ENCODE results near the gene FFAR3. TPM values are rescaled to one million over a fixed set of nuclear protein-coding genes. Genes with fewer than 3 reads are reported as not detected.
A peak's percentile ranks its signal among the peaks of the same experiment; 100 is the strongest.

Gene FFAR3
- total and polyA plus RNA-seq, 2 of the 13 experiments (the other 11 are each of a cell fraction or from before 2014, with no cell fraction given) = not detected

DNA sequence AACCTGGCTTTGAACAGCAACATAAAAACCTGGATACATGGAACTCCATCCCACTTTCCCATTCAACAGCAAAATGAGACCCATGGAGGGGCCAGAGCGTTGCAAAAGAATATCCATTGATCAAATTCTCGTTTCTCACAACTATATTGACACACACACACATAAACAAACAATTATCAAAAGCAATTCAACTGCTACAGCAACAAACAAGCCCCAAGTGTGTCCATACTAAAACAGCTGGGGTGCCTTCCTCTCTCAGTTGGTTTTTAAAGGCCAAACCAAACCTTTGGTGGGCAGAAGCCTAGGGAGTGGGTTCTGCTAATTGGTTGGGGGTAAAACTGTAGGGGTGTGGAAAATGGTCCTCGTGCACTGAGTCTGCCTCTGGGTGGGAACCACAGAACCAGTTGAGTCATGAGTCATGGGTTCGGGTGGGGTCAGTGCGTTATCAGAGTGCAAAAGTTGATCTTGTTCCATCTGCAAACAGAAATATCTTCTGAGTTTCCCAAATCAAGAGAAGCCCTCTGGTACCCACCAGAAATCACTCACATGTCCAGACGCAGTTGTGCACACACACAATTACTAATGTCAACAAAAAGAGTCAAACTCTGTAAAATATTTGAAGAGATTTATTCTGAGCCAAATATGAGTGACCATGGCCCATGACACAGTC lies 31.1 kb downstream of the FFAR3 start (continued):
- TF ChIP-seq, protein P1, sequence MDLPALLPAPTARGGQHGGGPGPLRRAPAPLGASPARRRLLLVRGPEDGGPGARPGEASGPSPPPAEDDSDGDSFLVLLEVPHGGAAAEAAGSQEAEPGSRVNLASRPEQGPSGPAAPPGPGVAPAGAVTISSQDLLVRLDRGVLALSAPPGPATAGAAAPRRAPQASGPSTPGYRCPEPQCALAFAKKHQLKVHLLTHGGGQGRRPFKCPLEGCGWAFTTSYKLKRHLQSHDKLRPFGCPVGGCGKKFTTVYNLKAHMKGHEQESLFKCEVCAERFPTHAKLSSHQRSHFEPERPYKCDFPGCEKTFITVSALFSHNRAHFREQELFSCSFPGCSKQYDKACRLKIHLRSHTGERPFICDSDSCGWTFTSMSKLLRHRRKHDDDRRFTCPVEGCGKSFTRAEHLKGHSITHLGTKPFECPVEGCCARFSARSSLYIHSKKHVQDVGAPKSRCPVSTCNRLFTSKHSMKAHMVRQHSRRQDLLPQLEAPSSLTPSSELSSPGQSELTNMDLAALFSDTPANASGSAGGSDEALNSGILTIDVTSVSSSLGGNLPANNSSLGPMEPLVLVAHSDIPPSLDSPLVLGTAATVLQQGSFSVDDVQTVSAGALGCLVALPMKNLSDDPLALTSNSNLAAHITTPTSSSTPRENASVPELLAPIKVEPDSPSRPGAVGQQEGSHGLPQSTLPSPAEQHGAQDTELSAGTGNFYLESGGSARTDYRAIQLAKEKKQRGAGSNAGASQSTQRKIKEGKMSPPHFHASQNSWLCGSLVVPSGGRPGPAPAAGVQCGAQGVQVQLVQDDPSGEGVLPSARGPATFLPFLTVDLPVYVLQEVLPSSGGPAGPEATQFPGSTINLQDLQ (CRISPR knock-in tag; IDR thresholded peaks at IDR 0.05) = no peak
- TF ChIP-seq HDAC1 (CRISPR knock-in tag; IDR thresholded peaks at IDR 0.05) (0 out of 2 replicates have a peak, but pooled peaks have one; percentile 22), MTF2 (CRISPR knock-in tag; IDR thresholded peaks at IDR 0.05; ENCODE audit: borderline replicate concordance) (no peak), RXRB (CRISPR knock-in tag; IDR thresholded peaks at IDR 0.05; ENCODE audit: borderline replicate concordance) (peak; percentile 87), ZNF558 (CRISPR knock-in tag; IDR thresholded peaks at IDR 0.05; ENCODE audit: borderline replicate concordance) (no peak), ZNF619 (CRISPR knock-in tag; IDR thresholded peaks at IDR 0.05) (no peak), ZMYM4 (CRISPR knock-in tag; IDR thresholded peaks at IDR 0.05) (peak; percentile 44; the same call in 1 of the 2 replicates), SMAD9 (CRISPR knock-in tag; IDR thresholded peaks at IDR 0.05) (no peak), ZNF331 (CRISPR knock-in tag; IDR thresholded peaks at IDR 0.05) (peak; percentile 56; the same call in 1 of the 2 replicates), ZFAT (CRISPR knock-in tag; conservative IDR thresholded peaks at IDR 0.05) (no peak), ZNF335 (CRISPR knock-in tag; IDR thresholded peaks at IDR 0.05) (no peak), ZNF33B (CRISPR knock-in tag; IDR thresholded peaks at IDR 0.05) (no peak), FOSL2 (CRISPR knock-in tag; IDR thresholded peaks at IDR 0.05) (peak; percentile 89), MED1 (CRISPR knock-in tag; IDR thresholded peaks at IDR 0.05) (peak; percentile 81; the same call in 1 of the 2 replicates), MAFG (CRISPR knock-in tag; IDR thresholded peaks at IDR 0.05) (no peak), JUND (CRISPR knock-in tag; IDR thresholded peaks at IDR 0.05) (peak; percentile 61; the same call in 1 of the 2 replicates)
- TF ChIP-seq, protein P2, sequence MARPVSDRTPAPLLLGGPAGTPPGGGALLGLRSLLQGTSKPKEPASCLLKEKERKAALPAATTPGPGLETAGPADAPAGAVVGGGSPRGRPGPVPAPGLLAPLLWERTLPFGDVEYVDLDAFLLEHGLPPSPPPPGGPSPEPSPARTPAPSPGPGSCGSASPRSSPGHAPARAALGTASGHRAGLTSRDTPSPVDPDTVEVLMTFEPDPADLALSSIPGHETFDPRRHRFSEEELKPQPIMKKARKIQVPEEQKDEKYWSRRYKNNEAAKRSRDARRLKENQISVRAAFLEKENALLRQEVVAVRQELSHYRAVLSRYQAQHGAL (CRISPR knock-in tag; IDR thresholded peaks at IDR 0.05; ENCODE audit: not compliant biosample characterization) = no peak
- TF ChIP-seq, protein P3, sequence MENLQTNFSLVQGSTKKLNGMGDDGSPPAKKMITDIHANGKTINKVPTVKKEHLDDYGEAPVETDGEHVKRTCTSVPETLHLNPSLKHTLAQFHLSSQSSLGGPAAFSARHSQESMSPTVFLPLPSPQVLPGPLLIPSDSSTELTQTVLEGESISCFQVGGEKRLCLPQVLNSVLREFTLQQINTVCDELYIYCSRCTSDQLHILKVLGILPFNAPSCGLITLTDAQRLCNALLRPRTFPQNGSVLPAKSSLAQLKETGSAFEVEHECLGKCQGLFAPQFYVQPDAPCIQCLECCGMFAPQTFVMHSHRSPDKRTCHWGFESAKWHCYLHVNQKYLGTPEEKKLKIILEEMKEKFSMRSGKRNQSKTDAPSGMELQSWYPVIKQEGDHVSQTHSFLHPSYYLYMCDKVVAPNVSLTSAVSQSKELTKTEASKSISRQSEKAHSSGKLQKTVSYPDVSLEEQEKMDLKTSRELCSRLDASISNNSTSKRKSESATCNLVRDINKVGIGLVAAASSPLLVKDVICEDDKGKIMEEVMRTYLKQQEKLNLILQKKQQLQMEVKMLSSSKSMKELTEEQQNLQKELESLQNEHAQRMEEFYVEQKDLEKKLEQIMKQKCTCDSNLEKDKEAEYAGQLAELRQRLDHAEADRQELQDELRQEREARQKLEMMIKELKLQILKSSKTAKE (CRISPR knock-in tag; IDR thresholded peaks at IDR 0.05; ENCODE audit: borderline replicate concordance) = peak; percentile 30; the same call in 1 of the 2 replicates
- TF ChIP-seq, protein P4, sequence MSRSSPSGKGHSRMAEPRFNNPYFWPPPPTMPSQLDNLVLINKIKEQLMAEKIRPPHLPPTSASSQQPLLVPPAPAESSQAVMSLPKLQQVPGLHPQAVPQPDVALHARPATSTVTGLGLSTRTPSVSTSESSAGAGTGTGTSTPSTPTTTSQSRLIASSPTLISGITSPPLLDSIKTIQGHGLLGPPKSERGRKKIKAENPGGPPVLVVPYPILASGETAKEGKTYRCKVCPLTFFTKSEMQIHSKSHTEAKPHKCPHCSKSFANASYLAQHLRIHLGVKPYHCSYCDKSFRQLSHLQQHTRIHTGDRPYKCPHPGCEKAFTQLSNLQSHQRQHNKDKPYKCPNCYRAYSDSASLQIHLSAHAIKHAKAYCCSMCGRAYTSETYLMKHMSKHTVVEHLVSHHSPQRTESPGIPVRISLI (CRISPR knock-in tag; IDR thresholded peaks at IDR 0.05; ENCODE audit: borderline replicate concordance) = no peak
- TF ChIP-seq, protein P5, sequence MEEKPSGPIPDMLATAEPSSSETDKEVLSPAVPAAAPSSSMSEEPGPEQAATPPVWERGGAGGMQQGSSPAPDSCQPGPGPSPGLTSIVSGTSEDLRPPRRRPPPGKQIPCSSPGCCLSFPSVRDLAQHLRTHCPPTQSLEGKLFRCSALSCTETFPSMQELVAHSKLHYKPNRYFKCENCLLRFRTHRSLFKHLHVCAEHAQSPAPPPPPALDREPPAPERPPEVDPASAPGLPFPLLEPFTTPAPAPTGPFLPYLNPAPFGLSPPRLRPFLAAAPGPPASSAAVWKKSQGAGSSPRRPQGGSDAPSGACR (CRISPR knock-in tag; IDR thresholded peaks at IDR 0.05) = peak; percentile 60
- TF ChIP-seq, protein P6, sequence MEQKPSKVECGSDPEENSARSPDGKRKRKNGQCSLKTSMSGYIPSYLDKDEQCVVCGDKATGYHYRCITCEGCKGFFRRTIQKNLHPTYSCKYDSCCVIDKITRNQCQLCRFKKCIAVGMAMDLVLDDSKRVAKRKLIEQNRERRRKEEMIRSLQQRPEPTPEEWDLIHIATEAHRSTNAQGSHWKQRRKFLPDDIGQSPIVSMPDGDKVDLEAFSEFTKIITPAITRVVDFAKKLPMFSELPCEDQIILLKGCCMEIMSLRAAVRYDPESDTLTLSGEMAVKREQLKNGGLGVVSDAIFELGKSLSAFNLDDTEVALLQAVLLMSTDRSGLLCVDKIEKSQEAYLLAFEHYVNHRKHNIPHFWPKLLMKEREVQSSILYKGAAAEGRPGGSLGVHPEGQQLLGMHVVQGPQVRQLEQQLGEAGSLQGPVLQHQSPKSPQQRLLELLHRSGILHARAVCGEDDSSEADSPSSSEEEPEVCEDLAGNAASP (CRISPR knock-in tag; IDR thresholded peaks at IDR 0.05; ENCODE audit: borderline replicate concordance) = peak; percentile 76; the same call in 1 of the 2 replicates
